Gastrocnemius medialis (tissue), 4 donors: ENCODE measurements around the gene CNGA2.

Source experiments
- CTCF ChIP-seq, 5 experiments: fragments of 450-650 bp in 3 of 5; fragments of 200-600 bp in 2 of 5; sonication (generic) in 2 of 5; IDR thresholded peaks in 4 of 5; conservative IDR thresholded peaks in 1 of 5; 1 replicate in 4 of 5; 2 replicates in 1 of 5; pipeline ENCODE4 v1.5.1; 2016 to 2019; ENCODE audit warnings: antibody characterized with exemption in 5 of 5, mild to moderate bottlenecking in 3 of 5, moderate library complexity in 3 of 5
- POLR2A ChIP-seq, 2 donors: fragments of 450-650 bp; IDR thresholded peaks; one replicate each; pipeline ENCODE4 v1.6.1; 2017; ENCODE audit warnings: antibody characterized with exemption in 2 of 2, mild to moderate bottlenecking in 2 of 2, moderate library complexity in 2 of 2

GRCh38 chrX:151776181-151776731 is 41.7 kb downstream of the CNGA2 start:
- TF ChIP-seq CTCF (IDR thresholded peaks at IDR 0.05 in 4 of 5, conservative IDR thresholded peaks at IDR 0.05 in 1 of 5) = no peak
- TF ChIP-seq POLR2A (IDR thresholded peaks at IDR 0.05) = no peak
